GM12874 (cell line): ENCODE data around the gene PFN3.

Source experiments
- TF ChIP-seq, protein P1 (sequence below): IDR thresholded peaks from 2 replicates; pipeline ENCODE4 v1.5.1; 2011; ENCODE audit warnings: low read depth, mild to moderate bottlenecking, control low read depth, low read length, moderate library complexity; ENCODE audit not compliant: insufficient read depth

PFN3 gene

DNA sequence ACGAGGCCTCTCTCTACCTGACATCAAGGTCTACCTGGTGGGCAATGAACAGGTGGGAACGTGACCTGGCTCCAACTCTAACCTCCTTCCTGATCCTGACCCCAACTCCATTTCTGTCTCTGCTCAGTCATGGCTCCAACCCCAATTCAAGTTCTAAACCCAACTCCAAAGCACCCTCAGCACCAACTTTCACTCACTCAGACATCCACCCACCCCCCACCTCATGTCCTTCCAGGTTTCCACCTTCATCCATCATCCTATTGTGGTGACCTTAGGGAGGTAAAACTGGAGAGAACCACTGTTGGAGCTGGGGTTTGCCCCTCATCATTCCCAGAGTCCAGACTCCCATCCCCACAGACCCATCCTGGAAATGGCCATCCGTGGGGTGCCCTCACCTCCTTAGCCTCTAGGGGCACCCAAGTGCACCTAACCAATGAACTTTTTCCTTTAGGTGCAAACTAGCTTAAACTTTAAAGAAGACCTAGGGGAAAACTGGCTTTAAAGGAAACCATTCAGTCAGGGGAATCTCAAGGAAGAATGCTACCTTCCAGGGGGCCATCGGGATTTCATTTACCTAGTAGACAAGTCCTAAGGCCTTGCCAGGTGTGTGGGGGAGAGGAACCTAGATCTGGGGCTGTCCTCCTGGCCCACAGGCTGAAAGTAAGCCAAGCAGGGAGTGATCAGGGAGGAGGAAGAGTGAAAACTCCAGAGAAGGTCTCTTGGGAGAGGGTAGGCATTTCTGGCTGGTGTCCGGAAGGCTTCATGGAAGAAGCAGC, 31.4 kb downstream of the PFN3 start:
- TF ChIP-seq, protein P1, sequence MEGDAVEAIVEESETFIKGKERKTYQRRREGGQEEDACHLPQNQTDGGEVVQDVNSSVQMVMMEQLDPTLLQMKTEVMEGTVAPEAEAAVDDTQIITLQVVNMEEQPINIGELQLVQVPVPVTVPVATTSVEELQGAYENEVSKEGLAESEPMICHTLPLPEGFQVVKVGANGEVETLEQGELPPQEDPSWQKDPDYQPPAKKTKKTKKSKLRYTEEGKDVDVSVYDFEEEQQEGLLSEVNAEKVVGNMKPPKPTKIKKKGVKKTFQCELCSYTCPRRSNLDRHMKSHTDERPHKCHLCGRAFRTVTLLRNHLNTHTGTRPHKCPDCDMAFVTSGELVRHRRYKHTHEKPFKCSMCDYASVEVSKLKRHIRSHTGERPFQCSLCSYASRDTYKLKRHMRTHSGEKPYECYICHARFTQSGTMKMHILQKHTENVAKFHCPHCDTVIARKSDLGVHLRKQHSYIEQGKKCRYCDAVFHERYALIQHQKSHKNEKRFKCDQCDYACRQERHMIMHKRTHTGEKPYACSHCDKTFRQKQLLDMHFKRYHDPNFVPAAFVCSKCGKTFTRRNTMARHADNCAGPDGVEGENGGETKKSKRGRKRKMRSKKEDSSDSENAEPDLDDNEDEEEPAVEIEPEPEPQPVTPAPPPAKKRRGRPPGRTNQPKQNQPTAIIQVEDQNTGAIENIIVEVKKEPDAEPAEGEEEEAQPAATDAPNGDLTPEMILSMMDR: peak; percentile 78

DNA sequence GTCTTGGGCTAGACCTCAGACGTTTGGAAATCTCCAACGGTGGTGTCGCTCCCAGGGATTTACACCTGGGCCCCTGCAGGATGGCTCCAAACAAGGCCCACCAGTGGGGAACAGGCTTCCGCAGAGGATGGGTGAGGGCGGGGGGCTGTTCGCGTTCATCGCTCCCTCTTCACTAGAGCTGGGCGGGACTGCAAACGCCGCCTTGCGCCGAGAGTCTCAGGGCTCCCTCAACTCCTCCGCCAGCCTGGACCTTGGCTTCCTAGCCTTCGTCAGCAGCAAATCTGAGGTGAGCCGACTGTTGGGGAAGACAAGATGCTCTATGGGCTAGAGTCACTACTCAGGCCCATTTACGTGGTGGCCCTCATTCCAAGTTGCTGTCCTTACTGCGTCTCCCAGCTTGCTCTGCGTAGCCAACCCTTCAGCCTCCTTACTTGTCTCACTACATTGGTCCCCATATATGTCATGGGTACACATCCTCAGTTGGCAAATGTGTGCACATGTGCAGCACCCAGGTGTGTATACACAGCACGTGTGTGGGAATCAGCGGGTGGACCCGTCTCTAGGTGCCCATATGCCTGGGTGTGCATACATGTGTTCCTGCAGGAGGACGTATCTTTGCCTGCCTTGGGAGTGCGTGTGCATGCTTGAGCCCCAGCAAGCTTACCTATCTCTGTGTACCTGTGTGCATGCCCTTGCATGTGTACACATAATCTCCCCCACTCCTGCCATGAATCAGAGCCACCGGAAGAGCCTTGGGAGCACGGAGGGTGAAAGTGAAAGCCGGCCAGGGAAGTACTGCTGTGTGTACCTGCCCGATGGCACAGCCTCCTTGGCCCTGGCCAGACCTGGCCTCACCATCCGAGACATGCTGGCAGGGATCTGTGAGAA, 32.2 kb downstream of the PFN3 start:
- TF ChIP-seq, protein P1: no peak

DNA sequence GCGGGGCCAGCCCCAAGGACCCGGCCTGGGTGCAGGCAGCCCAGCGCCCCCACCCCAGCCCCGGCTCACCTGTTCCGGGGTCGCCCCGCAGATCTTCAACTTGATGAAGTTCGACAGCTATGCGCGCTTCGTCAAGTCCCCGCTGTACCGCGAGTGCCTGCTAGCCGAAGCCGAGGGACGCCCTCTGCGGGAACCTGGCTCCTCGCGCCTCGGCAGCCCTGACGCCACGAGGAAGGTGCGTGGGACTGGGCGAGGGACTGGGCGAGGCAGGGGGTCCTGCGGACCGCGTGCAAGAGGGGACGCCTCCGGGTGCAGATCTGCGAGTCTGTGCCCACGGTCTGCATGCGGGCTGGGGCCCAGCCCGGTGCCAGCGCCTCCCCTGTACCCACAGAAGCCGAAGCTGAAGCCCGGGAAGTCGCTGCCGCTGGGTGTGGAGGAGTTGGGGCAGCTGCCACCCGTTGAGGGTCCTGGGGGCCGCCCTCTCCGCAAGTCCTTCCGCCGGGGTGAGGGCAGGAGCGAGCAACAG, 33.1 kb downstream of the PFN3 start:
- TF ChIP-seq, protein P1: no peak

DNA sequence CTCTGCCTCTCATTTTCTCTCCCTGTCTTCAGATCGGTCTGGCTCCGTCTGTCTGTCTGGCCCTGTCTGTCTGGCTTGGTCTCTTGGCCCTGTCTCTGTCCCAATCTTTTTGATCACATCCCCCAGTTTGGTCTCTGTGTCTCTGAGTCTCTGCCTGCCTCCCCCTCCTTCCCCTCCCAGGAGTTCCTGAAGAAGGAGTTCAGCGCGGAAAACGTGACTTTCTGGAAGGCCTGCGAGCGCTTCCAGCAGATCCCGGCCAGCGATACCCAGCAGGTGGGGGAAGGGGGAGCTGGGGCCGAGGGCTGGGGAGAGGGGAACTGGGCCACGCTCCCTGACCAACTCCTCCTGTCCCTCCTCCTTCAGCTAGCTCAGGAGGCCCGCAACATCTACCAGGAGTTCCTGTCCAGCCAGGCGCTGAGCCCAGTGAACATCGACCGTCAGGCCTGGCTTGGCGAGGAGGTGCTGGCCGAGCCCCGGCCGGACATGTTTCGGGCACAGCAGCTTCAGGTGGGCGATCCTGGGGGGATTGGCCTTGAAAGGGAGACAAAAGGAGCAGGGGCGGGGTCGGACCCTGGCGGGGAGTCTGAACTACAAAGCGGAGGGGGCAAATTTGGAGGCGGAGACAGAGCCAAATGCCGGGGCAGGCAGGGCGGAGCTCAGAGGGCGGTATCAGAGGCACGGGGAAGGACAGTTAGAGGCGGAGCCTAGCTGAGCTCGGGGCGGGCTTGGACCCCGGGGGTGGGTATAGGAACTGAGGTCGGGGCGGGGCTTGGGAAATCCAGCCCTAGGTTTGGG, 33.7 kb downstream of the PFN3 start:
- TF ChIP-seq, protein P1: no peak

DNA sequence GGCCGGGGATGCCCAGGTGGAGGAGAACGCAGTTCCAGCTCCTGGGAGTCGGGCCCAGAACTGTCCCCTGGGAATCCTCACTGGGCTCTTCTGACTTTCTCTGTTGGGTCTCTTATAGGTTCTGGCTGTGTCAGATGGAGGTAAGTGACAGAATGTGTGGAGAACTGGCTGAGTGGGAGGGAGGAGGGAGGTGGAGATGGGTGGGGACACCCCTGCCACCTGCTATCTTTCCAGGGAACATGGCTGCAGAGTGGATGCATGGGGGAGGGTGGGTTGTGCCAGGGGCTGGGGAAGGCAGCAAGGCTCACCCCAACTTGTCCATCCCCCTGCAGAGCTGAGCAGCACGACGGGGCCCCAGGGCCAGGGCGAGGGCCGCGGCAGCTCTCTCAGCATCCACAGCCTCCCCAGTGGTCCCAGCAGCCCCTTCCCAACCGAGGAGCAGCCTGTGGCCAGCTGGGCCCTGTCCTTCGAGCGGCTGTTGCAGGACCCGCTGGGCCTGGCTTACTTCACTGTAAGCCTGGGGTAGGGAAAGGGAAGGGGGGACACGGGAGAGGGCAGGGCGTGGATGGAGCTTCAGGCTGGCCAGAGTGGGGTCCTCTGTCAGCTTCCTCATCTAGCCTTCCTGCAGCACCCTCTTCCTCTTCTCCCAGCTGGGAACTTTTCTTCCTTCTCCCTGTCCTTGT, 34.5 kb downstream of the PFN3 start:
- TF ChIP-seq, protein P1: no peak

DNA sequence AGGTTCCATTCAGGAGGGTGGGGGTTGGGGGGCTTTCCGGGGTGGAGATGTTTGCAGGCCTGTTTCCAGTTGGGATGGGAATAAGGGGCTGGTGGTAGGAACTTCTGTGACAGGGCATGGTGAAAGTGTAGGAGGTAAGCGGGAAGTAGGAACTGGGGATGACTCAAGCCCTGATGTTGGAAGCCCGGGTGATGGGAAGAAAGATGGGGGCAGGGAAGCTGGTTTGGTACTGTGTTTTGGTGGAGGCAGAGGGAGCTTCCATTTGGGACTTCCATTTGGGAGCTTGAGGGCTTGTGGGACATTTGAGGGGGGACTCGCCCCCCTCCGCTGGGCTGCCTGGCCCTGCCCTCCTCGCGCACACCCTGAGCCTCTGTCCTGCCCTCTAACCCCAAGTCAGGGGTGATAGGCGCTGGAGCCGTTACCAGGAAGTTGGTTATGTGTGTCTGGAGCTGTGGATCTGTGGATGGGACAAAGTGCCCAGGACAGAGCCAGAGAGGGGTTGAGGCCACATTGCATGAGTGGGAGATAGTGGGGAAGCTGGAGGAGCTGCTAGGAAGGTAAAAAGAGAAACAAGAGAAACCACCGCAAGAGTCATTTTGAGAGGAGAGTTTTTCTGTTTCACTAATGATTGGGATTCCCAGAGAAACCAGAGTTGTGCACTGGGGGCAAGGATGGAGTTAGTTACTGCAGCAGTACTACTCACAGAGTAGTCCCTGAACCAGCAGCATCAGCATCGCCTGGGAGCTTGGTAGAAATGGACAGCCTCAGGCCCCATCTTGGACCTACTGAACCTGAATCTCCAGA, 36.1 kb downstream of the PFN3 start:
- TF ChIP-seq, protein P1: no peak
